Tibial nerve (tissue), 3 donors: ENCODE data around the gene PRXL2C.

Experiments used
- POLR2A ChIP-seq, 2 donors: fragments of 450-650 bp; IDR thresholded peaks; one replicate each; pipeline ENCODE4 v1.6.1; 2017; ENCODE audit warnings: antibody characterized with exemption in 2 of 2, mild to moderate bottlenecking in 2 of 2, moderate library complexity in 2 of 2
- TF ChIP-seq, protein P1 (sequence below), 5 experiments: fragments of 200-600 bp in 3 of 5; fragments of 450-650 bp in 2 of 5; sonication (generic) in 3 of 5; IDR thresholded peaks; one replicate each; pipeline ENCODE4 v1.5.1; 2016 to 2019; ENCODE audit warnings: antibody characterized with exemption in 5 of 5, mild to moderate bottlenecking in 3 of 5, moderate library complexity in 2 of 5

DNA sequence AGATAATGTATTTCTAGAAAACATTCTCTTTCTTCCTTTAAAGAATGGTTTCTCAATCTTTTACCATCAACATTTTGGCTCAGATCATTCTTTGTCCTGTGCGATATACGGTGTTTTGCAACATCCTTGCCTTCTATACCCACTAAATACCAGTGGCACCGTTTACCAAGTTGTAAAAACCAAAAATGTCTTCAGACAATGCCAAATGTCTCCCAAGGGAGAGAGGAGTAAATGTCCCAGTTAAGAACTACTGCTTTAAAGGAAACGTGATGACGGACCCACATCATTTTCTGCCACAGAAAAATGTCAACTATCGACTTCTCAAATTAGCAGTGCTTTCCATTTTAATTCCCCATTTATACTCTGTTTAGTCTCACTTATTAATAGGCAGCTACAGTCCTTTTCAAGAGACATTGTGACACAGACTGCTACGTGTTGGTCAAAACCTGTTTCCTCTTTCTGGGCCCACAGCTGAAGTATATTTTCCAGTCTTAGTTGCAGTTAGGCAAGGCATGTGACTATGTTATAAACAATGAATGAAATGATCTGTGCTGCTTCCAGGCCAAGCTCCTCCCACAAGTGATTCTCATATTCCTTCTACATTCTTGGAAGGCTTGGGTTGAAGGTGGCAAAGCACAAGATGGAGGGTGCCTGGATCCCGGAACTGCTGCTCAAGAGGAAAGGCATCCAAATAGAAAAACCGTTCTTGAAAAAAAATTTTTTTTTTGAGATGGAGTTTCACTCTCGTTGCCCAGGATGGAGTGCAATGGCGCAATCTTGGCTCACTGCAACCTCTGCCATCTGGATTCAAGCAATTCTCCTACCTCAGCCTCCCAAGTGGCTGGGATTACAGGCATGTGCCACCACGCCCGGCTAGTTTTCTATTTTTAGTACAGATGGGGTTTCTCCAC, 8.8 kb downstream of the PRXL2C start:
- no peak for TF ChIP-seq POLR2A (IDR thresholded peaks at IDR 0.05)
- TF ChIP-seq, protein P1, sequence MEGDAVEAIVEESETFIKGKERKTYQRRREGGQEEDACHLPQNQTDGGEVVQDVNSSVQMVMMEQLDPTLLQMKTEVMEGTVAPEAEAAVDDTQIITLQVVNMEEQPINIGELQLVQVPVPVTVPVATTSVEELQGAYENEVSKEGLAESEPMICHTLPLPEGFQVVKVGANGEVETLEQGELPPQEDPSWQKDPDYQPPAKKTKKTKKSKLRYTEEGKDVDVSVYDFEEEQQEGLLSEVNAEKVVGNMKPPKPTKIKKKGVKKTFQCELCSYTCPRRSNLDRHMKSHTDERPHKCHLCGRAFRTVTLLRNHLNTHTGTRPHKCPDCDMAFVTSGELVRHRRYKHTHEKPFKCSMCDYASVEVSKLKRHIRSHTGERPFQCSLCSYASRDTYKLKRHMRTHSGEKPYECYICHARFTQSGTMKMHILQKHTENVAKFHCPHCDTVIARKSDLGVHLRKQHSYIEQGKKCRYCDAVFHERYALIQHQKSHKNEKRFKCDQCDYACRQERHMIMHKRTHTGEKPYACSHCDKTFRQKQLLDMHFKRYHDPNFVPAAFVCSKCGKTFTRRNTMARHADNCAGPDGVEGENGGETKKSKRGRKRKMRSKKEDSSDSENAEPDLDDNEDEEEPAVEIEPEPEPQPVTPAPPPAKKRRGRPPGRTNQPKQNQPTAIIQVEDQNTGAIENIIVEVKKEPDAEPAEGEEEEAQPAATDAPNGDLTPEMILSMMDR (IDR thresholded peaks at IDR 0.05), result no peak
